ENCODE data around the gene RHOBTB3. TPM values are rescaled to one million over a fixed set of nuclear protein-coding genes. Genes with fewer than 3 reads are reported as not detected.

The RHOBTB3 gene
- total and polyA plus RNA-seq, 10 of the 15 experiments (the other 5 are each of a cell fraction or from before 2014, with no cell fraction given) = 3.6 to 42.8 (median 8.4) TPM

DNA sequence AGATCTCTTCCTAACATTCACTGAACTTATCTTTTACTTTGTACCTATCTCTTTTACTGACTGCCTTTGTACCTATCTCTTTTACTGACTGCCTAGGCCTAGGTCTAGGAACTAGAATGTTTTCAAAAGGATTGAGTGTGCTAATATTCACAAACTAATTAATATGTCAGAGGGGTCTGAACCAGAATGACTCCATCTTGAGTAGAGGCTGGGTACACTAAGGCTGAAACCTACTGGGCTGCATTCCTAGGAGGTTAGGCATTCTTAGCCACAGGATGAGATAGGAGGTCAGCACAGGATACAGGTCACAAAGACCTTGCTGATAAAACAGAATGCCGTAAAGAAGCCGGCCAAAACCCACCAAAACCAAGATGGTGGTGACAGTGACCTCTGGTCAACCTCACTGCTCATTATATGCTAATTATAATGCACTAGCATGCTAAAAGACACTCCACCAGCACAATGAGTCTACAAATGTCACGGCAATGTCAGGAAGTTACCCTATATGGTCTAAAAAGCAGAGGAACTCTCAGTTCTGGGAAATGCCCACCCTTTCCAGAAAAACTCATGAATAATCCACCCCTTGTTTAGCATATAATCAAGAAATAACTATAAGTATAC lies 2.5 kb upstream of the RHOBTB3 start (continued):
- TF ChIP-seq NBN (IDR thresholded peaks at IDR 0.05) (peak; percentile 16; the same call in 1 of the 2 replicates), BRCA1 (IDR thresholded peaks at IDR 0.05; ENCODE audit: low read depth, low read length) (no peak), RB1 (IDR thresholded peaks at IDR 0.05; ENCODE audit: borderline replicate concordance) (no peak), MXI1 (IDR thresholded peaks at IDR 0.05; ENCODE audit: low read depth, low read length) (no peak), IKZF2 (IDR thresholded peaks at IDR 0.05) (no peak), ATF7 (IDR thresholded peaks at IDR 0.05; ENCODE audit: low read depth) (0 out of 2 replicates have a peak, but pooled peaks have one; percentile 31), ZNF384 (IDR thresholded peaks at IDR 0.05; ENCODE audit: borderline replicate concordance, low read depth, low read length) (no peak), YY1 (IDR thresholded peaks at IDR 0.05; ENCODE audit: low read depth, low read length) (peak; percentile 85), STAT3 (IDR thresholded peaks at IDR 0.05; ENCODE audit: low read depth, low read length) (peak; percentile 98; the same call in 1 of the 2 replicates), TARDBP (IDR thresholded peaks at IDR 0.05; ENCODE audit: borderline replicate concordance) (no peak), RELA (IDR thresholded peaks at IDR 0.05; ENCODE audit: borderline replicate concordance, partially characterized antibody) (no peak), KAT2A (conservative IDR thresholded peaks at IDR 0.05; ENCODE audit: control insufficient read depth, low read depth, low read length) (no peak), SMC3 (IDR thresholded peaks at IDR 0.05; ENCODE audit: borderline replicate concordance, low read length) (no peak), TCF12 (IDR thresholded peaks at IDR 0.05; ENCODE audit: low read depth, low read length) (no peak), EGR1 (IDR thresholded peaks at IDR 0.05; ENCODE audit: borderline replicate concordance in 1 of 2, low read depth in 2 of 2, low read length in 2 of 2) (no peak), SP1 (IDR thresholded peaks at IDR 0.05; ENCODE audit: low read depth, low read length) (peak; percentile 27), PAX5 (IDR thresholded peaks at IDR 0.05; ENCODE audit: borderline replicate concordance, low read depth, low read length) (peak; percentile 32; the same call in 1 of the 2 replicates)
- TF ChIP-seq, protein P1, sequence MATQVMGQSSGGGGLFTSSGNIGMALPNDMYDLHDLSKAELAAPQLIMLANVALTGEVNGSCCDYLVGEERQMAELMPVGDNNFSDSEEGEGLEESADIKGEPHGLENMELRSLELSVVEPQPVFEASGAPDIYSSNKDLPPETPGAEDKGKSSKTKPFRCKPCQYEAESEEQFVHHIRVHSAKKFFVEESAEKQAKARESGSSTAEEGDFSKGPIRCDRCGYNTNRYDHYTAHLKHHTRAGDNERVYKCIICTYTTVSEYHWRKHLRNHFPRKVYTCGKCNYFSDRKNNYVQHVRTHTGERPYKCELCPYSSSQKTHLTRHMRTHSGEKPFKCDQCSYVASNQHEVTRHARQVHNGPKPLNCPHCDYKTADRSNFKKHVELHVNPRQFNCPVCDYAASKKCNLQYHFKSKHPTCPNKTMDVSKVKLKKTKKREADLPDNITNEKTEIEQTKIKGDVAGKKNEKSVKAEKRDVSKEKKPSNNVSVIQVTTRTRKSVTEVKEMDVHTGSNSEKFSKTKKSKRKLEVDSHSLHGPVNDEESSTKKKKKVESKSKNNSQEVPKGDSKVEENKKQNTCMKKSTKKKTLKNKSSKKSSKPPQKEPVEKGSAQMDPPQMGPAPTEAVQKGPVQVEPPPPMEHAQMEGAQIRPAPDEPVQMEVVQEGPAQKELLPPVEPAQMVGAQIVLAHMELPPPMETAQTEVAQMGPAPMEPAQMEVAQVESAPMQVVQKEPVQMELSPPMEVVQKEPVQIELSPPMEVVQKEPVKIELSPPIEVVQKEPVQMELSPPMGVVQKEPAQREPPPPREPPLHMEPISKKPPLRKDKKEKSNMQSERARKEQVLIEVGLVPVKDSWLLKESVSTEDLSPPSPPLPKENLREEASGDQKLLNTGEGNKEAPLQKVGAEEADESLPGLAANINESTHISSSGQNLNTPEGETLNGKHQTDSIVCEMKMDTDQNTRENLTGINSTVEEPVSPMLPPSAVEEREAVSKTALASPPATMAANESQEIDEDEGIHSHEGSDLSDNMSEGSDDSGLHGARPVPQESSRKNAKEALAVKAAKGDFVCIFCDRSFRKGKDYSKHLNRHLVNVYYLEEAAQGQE (IDR thresholded peaks at IDR 0.05; ENCODE audit: low read depth, low read length) = no peak
- TF ChIP-seq, protein P2, sequence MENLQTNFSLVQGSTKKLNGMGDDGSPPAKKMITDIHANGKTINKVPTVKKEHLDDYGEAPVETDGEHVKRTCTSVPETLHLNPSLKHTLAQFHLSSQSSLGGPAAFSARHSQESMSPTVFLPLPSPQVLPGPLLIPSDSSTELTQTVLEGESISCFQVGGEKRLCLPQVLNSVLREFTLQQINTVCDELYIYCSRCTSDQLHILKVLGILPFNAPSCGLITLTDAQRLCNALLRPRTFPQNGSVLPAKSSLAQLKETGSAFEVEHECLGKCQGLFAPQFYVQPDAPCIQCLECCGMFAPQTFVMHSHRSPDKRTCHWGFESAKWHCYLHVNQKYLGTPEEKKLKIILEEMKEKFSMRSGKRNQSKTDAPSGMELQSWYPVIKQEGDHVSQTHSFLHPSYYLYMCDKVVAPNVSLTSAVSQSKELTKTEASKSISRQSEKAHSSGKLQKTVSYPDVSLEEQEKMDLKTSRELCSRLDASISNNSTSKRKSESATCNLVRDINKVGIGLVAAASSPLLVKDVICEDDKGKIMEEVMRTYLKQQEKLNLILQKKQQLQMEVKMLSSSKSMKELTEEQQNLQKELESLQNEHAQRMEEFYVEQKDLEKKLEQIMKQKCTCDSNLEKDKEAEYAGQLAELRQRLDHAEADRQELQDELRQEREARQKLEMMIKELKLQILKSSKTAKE (IDR thresholded peaks at IDR 0.05; ENCODE audit: low read depth, poor library complexity, severe bottlenecking) = no peak
- TF ChIP-seq, protein P3, sequence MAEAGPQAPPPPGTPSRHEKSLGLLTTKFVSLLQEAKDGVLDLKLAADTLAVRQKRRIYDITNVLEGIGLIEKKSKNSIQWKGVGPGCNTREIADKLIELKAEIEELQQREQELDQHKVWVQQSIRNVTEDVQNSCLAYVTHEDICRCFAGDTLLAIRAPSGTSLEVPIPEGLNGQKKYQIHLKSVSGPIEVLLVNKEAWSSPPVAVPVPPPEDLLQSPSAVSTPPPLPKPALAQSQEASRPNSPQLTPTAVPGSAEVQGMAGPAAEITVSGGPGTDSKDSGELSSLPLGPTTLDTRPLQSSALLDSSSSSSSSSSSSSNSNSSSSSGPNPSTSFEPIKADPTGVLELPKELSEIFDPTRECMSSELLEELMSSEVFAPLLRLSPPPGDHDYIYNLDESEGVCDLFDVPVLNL (IDR thresholded peaks at IDR 0.05; ENCODE audit: low read depth, low read length) = no peak
- TF ChIP-seq, protein P4, sequence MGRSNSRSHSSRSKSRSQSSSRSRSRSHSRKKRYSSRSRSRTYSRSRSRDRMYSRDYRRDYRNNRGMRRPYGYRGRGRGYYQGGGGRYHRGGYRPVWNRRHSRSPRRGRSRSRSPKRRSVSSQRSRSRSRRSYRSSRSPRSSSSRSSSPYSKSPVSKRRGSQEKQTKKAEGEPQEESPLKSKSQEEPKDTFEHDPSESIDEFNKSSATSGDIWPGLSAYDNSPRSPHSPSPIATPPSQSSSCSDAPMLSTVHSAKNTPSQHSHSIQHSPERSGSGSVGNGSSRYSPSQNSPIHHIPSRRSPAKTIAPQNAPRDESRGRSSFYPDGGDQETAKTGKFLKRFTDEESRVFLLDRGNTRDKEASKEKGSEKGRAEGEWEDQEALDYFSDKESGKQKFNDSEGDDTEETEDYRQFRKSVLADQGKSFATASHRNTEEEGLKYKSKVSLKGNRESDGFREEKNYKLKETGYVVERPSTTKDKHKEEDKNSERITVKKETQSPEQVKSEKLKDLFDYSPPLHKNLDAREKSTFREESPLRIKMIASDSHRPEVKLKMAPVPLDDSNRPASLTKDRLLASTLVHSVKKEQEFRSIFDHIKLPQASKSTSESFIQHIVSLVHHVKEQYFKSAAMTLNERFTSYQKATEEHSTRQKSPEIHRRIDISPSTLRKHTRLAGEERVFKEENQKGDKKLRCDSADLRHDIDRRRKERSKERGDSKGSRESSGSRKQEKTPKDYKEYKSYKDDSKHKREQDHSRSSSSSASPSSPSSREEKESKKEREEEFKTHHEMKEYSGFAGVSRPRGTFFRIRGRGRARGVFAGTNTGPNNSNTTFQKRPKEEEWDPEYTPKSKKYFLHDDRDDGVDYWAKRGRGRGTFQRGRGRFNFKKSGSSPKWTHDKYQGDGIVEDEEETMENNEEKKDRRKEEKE (IDR thresholded peaks at IDR 0.05) = no peak
